ENCODE data around the gene APH1B.

The APH1B gene

DNA sequence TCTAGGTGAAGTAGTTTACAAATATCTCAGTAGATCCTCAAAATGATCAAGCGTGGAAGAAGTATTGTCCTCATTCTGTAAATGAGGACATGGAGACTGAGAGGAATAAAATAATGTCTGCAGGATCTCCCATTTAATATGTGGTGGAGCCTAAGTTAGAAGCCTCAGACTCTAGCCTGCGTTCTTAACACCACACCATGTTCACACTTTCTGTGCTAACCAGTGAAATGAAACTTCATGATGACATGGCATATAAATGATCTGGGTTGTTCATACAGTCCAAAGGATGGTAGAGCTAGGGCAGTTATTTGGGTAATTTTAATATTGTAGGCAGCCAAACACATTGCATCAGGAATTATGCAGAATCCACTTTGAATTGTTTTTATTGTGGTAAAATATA, 25.1 kb upstream of the APH1B start:
- DNase-seq (ENCODE audit: low read depth in 2 of 2), result no peak

DNA sequence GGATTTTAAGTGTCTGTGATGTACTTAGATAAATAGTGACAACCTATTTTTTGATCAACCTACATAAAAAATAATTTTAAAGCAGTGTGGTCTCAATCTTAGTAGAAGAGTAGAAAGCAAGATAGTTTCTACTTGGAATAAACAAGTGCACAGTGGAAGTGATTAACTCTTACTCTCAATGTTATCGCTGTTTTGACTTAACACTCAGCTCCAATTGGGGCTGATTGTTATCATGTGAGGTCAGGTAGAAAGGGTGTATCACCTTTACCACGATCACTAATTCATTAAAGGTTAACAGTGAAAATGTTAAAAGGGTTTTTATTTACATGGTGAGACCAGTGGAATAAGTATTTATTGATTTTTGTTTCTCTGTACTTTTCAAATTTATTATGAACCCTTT, 22.4 kb upstream of the APH1B start:
- DNase-seq (ENCODE audit: low read depth in 2 of 2), result no peak

DNA sequence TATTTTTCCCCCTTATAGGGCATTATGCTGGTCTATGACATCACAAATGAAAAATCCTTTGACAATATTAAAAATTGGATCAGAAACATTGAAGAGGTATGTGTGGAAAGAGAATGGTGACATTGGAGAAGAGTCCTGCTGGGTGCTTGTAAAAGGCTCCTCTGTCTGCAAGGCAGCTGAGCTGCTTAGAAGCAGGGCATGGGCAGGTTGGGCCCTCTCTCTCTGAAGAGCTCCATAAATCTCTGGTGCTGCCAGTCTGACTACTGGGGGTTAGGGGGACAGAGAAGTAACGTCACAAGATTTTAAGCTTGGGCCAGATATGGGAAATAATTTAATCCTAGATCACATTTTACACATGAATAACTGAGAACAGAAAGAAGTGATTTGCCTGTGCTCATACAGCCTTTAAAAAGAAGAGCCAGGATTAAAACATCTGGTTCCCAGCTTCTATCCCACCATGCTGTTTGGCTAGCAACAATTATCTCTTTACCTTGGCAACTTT, 21.9 kb upstream of the APH1B start:
- no peak for DNase-seq (ENCODE audit: low read depth in 2 of 2)

DNA sequence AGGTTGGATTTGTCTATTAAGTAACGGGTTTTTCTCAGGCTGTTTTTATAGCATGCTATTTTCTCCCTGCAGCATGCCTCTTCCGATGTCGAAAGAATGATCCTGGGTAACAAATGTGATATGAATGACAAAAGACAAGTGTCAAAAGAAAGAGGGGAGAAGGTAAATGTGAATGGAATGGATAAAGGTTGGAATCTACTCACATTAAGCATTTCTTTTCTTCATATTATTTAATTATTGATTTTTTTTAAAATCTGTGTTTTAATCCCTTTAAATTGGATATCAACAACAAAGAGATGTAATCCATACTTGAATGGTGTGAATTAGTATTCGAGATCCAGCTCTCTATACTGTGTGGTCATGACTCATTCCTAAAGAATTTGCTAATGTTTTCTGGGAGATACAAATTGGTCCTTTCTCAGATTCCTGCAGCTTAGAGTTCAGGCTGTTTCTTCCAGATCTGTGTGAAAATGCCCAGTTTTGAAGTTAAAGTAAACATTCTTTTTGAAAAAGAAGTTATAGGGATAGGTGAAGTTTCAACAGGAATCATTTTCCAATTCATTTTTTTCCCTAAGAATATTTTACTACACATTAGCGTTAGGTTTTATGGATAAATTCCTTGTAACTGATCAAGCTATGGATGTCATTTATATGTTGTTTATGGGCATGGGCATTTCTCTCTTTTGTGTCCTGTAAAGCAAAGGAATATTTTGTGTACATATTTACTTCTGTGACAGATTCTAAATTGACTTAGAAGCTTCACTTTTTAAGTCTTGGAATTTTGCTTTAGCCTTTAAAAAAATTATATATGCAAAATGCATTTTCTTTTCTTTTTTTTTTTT, 20.8 kb upstream of the APH1B start:
- DNase-seq (ENCODE audit: low read depth in 2 of 2), result peak; percentile 81 to 87

DNA sequence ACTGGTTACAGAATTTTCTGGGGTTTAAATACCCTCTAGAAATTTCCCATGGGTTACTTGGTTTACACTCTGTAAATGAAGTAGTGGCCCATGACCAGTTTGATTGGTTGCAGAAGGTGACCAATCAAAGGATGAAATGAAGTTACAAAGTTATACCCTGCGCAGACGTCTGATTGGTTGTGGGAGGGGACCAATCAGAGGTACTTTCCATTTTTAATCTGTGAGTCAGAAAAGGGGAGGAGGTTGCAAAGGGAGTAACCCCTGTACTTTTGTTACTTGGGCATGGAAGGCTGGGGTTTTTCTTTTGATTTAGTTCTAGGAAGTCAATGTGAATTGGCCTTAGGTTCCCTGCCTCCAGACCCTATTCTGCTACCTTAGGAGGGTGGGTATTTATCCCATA, 18.7 kb upstream of the APH1B start:
- DNase-seq (ENCODE audit: low read depth in 2 of 2), result no peak

DNA sequence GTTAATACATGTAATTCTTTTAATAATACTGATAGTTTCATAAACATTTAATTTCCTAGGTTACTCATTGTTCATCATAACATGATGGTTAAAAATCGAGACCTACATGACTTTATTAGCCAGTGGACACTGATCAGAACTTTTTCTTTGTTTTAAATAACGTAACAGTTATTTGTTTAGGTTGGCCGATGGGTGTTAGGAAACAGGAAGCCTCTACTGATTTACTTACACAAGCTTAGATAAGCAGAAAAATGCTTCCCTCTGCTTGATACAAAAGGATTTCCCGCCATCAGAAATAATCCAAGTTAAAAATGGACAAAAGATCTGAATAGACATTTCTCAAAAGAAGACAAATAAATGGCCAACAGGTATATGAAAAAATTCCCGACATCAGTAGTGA, 16.6 kb upstream of the APH1B start:
- no peak for DNase-seq (ENCODE audit: low read depth in 2 of 2)

DNA sequence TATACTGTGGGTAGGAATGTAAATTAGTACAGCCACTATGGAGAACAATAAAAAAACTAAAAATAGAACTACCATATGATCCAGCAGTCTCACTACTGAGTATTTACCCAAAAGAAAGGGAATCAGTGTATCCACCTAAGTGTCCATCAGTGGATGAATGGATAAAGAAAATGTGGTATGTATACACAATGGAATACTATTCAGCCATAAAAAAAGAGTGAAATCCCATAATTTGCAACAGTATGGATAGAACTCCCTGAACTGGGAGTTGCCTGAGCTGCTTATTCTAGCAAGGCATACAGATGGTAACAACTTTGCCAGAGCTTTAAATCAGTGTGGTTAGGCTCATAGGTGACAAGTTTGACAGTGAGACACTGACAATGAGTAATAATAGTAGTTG, 16.1 kb upstream of the APH1B start:
- DNase-seq (ENCODE audit: low read depth in 2 of 2), result no peak

DNA sequence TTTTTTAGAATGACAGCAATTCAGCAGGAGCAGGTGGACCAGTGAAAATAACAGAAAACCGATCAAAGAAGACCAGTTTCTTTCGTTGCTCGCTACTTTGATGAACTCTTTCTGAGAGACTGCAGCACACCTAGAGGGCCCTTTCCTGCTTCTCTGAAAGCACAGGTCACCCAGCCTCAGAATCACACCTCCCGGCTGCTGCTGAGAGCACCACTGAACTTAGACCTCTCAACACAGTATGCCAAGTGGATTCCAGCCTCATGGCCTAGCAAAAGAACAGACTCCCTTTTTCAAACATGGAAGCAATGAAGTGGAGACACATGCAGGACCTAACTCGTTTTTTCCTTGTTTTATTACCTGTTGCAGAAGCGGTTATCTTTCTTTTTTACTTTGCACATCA, 13.9 kb upstream of the APH1B start:
- DNase-seq (ENCODE audit: low read depth in 2 of 2), result no peak

DNA sequence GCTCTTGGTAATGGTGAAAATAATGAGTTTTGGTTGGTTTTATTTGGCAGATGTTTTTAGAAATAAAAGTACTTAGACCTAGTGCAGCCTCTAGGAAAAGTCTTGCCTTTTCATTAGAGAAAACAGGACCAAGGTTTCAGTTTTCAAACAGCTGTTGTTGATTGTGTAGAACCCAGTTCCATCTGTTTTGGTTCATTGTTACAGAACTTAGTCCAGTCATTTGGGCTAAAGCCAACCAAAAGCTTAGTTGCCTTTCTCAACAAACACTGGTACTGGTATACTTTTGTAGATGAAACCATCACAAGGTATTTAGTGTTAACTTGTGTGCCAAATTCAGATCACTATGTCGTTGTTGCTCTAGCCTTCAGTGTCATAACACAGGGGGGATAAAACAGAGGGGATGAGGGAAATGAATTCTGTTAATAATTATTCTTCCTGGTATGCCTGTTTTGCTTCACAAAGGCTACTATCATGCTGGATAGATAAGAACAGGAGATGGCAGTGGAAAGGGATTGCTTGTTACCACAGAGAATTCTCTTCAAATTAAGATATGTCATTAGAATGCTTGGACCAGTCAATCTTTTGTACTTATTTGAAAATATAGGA, 12.6 kb upstream of the APH1B start:
- no peak for DNase-seq (ENCODE audit: low read depth in 2 of 2)

DNA sequence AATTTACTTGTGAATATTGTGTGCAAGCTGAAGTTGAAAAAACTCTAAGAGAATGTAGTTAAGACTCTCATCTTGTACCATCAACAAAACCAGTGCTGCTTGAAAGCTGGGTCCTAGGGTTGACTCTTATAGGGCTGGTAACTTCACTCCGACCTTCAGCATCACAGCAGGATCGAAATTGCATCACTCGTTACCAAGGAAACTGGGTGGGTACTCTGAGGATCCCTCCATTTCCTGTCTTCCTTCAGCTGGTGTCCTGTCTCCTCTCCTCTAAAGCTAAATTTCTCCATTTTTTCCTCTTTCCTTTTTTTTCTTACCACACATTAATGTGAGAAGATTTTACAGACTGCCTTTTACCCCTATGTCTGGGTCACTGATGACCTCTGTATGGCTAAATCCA, 3.0 kb upstream of the APH1B start:
- no peak for DNase-seq (ENCODE audit: low read depth in 2 of 2)

DNA sequence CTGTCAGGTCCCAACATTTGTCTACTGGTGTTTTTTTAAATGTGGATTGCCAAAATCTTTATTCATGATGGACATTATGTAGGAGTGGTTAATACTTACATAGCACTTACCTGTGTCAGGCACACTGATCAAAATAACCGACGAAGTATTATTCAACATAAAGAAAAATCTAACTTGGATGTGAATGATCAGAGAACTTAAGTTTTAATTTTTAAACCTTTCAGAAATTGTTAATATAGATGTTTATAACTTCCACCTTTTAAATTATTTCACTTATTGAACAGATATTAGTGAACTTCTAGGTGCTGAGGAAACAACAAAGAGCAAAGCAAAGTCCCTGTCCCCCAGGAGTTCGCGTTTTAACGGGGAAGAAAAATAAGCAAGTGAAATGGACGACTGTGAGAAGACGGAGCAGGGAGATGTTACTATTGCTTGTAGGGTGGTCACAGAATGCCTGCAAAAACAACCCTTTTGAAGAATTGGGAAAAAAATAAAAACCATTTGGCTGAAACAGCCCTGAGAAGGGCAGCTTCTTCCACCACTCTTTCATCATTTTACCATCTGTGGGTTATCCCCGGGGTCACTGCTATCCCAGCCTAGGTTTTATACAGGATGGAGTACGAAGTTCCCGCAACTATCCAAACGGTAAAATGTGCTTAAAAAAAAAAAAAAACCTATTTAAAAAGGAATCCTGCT, 915 bp upstream of the APH1B start:
- no peak for DNase-seq (ENCODE audit: low read depth in 2 of 2)

DNA sequence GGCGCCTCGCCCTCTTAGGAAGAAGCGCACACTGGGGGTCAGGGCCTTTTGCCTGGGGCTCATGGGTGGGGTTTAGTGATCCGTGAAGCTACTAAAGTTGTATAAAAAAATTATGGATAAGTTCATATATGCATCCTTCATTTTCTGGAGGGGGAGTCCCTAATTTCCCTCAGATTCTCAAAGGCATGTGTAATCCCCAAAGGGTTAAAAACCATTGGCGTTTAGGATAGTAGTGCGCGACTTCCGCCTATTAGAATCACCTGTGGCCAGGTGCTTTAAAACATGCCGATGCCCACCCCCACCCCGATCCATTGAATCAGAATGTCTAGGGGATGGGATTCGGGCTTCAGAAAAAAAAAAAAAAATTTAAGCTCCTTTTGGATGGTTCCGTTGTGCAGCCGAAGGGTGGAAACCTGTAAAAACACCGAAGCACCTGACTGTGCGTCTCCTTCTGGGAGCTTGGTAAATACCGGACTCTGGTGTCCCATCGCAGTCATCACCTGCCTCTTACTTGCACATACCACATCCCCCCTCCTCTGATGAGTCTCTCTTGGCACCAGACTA, 570 bp downstream of the APH1B start:
- no peak for DNase-seq (ENCODE audit: low read depth in 2 of 2)

DNA sequence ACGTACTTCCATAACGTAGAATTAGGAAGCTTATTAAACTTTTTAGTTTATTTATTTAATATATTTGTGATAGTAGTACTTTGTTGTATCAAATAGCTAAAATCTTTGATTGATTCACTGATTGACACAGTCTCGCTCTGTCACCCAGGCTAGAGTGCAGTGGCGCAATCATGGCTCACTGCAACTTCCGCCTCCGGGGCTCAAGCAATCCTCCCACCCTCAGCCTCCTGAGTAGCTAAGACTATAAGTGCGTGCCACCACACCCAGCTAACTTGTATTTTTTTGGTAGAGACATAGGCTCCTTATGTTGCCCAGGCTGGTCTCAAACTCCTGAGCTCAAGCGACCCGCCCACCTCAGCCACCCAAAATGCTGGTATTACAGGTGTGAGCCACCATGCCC, 5.7 kb downstream of the APH1B start:
- no peak for DNase-seq (ENCODE audit: low read depth in 2 of 2)

DNA sequence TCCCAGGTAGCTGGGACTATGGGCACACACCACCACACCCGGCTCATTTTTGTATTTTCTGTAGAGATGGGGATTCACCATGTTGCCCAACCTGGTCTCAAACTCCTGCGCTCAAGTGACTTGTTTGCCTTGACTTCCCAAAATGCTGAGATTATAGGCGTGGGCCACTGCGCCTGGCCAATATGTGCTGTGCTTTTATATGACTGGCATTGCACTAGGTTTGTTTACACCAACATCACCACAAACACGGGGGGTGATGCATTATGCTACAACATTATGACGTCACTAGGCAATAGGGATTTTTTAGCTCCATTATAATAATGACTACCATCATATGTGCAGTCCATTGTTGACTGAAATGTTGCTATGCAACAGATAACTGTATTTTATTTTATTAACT, 6.9 kb downstream of the APH1B start:
- DNase-seq (ENCODE audit: low read depth in 2 of 2), result no peak

DNA sequence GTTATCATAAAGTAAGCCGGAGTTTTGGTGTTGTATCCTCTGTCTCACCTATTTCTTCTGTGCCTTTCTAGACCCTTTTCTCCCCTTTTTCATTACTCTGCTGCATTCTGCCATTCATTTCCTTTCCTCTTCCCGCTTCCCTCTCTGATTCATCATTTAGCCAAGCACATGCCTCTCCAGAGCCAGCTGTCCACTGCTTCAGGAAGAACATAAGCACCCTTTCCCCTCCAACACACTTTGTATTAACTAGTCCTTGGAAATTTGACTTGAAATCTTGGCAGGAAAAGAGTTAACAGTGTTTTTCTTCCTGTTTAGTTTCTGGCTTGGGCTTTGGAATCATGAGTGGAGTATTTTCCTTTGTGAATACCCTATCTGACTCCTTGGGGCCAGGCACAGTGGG, 9.7 kb downstream of the APH1B start:
- DNase-seq (ENCODE audit: low read depth in 2 of 2), result no peak

DNA sequence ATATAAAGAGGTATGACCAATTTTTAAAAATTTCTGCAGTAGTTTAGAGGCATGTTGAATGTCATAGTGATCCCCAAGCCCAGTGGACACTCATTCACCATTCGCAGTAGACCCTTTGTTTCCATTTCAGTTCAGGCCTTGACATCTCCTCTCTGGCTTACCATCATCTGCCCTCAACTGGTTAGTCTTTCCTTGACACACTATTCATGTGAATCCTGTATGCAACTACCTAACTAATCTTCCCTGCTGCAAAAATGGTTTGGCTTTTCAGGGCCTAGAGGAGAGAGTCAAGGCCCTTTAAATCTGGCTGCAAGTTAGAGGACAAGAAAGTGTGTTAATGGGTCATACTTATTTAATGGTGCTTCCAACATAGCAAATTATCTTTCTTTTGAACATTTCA, 10.9 kb downstream of the APH1B start:
- no peak for DNase-seq (ENCODE audit: low read depth in 2 of 2)

DNA sequence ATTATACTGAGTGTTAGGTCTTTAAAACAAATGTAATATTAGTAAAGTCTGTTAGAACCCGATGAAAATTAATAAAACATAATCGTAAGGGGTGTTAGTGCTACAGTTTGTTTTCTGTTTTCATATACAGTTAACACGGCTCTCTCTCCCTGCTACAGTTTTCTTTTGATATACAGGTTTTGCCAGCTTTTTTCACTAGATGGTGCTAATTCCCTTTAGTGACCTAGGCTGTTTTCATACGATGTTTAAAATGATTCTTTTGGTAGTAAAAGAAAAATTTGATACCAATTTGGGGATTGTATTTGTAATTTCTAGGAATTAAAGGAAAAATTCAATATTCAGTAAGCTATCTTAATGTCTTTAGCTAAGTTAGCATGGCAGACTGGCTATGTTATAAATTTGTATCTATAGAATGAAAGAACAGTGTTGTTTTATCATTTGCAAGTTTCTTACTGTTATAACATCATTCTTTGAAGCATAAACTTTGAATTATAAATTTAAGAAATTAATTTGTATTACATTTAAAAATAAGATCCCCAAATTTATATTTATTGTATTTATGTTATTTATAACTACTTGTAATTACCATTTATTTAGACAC, 11.5 kb downstream of the APH1B start:
- DNase-seq (ENCODE audit: low read depth in 2 of 2), result peak; percentile 36 to 42

DNA sequence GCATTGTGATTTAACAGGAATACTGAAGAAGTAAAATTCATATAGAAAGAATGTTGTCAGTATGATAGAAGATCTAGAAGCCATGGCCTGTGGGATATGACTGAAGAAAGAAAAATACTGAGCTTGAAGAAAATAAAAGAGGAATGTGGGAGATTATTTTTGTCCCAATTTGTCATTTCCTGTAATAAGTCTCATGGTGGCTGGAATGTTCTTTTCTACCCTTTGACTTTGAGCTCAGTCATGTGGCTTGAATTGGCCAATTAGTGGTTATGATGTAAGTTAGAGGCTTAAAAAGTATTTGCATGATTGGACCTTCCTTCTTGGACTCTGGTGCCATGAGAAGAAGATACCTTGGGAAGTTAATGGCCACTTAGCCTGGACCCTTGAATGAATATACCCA, 14.1 kb downstream of the APH1B start:
- DNase-seq (ENCODE audit: low read depth in 2 of 2), result peak; percentile 82

DNA sequence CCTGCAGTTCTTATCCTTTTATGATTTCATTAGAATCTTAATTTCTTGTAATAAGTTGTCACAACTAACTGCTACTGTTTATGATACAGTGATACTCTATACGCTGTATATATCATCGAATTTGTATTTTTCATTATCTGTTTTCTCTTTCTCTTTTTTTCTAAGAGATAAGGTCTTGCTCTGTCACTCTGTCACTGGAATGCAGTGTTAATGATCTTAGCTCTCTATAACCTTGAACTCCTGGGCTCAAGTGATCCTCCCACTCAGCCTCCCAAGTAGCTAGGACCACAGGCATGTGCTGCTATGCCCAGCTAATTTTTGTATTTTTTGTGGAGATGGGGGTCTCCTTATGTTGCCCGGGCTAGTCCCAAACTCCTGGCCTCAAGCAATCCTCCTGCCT, 14.8 kb downstream of the APH1B start:
- no peak for DNase-seq (ENCODE audit: low read depth in 2 of 2)

DNA sequence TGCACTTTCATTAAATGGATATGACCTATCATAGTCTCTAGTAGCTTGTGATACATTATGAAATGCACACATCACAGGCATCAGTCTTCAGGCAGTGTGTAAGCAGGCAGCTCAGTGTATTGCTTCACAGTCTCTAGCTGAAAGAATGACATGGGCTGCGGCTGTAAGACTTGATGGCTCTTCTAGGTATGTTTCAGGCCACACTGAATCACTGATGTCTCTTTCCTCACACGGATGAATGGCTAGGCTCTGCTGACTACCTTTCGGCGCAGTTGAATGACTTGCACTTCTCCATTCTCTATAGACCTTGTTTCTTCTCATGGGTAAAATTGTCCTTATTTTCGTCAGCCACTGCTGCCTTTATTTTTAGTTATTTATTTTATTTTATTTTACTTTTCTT, 15.4 kb downstream of the APH1B start:
- DNase-seq (ENCODE audit: low read depth in 2 of 2), result no peak

DNA sequence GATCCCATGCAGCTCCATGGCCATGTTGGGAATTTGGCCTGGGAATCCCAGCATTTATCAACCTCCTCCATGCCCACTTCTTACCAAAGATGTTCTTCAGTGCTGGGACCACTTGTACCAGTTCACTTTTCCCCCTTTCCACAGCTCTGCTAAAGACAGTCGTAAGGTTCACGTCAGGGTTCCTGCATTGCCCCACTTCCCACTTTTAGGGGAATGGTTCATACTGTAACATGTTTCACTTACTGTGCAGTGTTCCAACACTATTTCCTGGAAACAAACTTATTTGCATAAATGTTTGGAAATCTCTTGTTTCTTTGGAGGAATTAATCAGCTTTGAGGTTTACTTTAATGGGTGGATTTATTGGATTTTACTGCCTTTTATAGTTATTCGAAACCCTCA, 17.0 kb downstream of the APH1B start:
- no peak for DNase-seq (ENCODE audit: low read depth in 2 of 2)

DNA sequence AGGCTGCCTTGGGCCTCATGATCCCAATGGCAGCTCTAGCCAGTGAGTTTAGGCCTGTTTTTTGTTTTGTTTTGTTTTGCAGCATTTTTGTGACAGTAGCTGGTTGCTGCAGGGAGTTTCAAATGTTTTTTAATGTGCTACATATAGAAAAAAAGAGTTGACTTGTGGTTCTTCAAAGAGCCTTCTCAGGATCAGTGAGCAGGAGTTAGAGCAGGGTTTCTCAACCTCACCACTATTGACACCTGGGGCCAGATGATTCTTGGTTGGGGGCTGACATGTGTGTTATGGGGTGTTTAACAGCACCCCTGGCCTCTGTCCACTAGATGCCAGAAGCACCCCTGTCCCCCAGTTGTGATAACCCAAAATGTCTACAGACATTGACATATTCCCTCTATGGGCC, 17.9 kb downstream of the APH1B start:
- DNase-seq (ENCODE audit: low read depth in 2 of 2), result no peak

Measured in fibroblast of skin of left quadriceps (primary cell).